Endothelial cell of umbilical vein (primary cell): ENCODE results near the gene GLTP. TPM values are rescaled to one million over a fixed set of nuclear protein-coding genes. Genes with fewer than 3 reads are reported as not detected.

Experiments used
- BruUV-seq: library from RNA; stranded (reverse); fragments of 400-500 nt; replicated peaks from 2 replicates; lab custom pipeline; 2021; lab: Mats Ljungman, UMichigan
- CTCF ChIA-PET: fragments of 300-600, 350-600 bp; sonication (Branson Sonifier 250); formaldehyde crosslinking; loops from one replicate; lab custom pipeline; 2021; ENCODE audit warnings: antibody characterized with exemption, inconsistent platforms; lab: Charles Lee
- POLR2A ChIA-PET: fragments of 300-600, 350-600 bp; sonication (Branson Sonifier 250); formaldehyde crosslinking; loops from one replicate; lab custom pipeline; 2021; ENCODE audit warnings: antibody characterized with exemption, inconsistent platforms; lab: Charles Lee
- DNase-seq: peaks from one replicate; pipeline ENCODE4 v3.0.0-alpha.2; 2011; ENCODE audit warnings: low read depth, low spot score
- FAIRE-seq: peaks from 2 replicates; lab custom pipeline; 2011; peaks lifted over from hg19 to GRCh38; lab: Jason Lieb, UNC
- H2AFZ ChIP-seq: 2 replicates; pipeline ENCODE4 v1.6.0; 2012; ENCODE audit warnings: low read depth, low read length, control low read depth, inconsistent platforms
- H3K27ac ChIP-seq: 2 replicates; pipeline ENCODE4 v1.5.1; 2011; ENCODE audit warnings: low read depth, mild to moderate bottlenecking, control low read depth, low read length, moderate library complexity; ENCODE audit not compliant: insufficient read depth
- H3K27me3 ChIP-seq, 2 experiments: 2 replicates each; pipeline versions ENCODE4 v1.6.0 to v1.6.1; 2011; ENCODE audit warnings: low read length in 2 of 2, mixed read lengths in 1 of 2; ENCODE audit not compliant: control insufficient read depth in 2 of 2, insufficient read depth in 2 of 2
- H3K36me3 ChIP-seq, 2 experiments: 2 replicates in 1 of 2; 3 replicates in 1 of 2; pipeline ENCODE4 v1.5.1; 2011; ENCODE audit warnings: low read length in 2 of 2, mild to moderate bottlenecking in 1 of 2, moderate library complexity in 1 of 2; ENCODE audit not compliant: control insufficient read depth in 2 of 2, insufficient read depth in 2 of 2; ENCODE audit errors: extremely low read depth in 1 of 2
- H3K4me1 ChIP-seq: 3 replicates; pipeline ENCODE4 v1.5.1; 2011; ENCODE audit warnings: mild to moderate bottlenecking, low read length; ENCODE audit not compliant: control insufficient read depth, insufficient read depth; ENCODE audit errors: extremely low read depth
- H3K4me2 ChIP-seq: 2 replicates; pipeline ENCODE4 v1.6.1; 2011; ENCODE audit warnings: low read length, control low read depth, mixed read lengths; ENCODE audit not compliant: insufficient read depth
- H3K4me3 ChIP-seq, 3 experiments: fragments of 200-600 bp in 1 of 3; sonication (generic), shearing (Covaris generic) in 1 of 3; replicated peaks in 1 of 3; 2 replicates each; pipeline ENCODE4 v1.5.1; 2011 to 2016; ENCODE audit warnings: control low read depth in 3 of 3, low read length in 3 of 3, mild to moderate bottlenecking in 2 of 3, inconsistent platforms in 1 of 3, low read depth in 1 of 3, moderate library complexity in 1 of 3; ENCODE audit not compliant: insufficient read depth in 1 of 3
- H3K79me2 ChIP-seq: 2 replicates; pipeline ENCODE4 v1.6.0; 2012; ENCODE audit warnings: low read length, inconsistent platforms; ENCODE audit not compliant: control insufficient read depth, insufficient read depth
- H3K9ac ChIP-seq: replicated peaks from 2 replicates; pipeline ENCODE3; 2011; ENCODE audit warnings: low read length, control low read depth; ENCODE audit not compliant: insufficient read depth; ENCODE audit errors: extremely low read depth
- H3K9me1 ChIP-seq: replicated peaks from 3 replicates; pipeline ENCODE4 v1.6.0; 2011; ENCODE audit warnings: mild to moderate bottlenecking, low read length; ENCODE audit not compliant: control insufficient read depth, insufficient read depth; ENCODE audit errors: extremely low read depth
- H3K9me3 ChIP-seq: replicated peaks from 2 replicates; pipeline ENCODE4 v1.5.1; 2012; ENCODE audit warnings: low read length, inconsistent platforms; ENCODE audit not compliant: control insufficient read depth, insufficient read depth
- H4K20me1 ChIP-seq: replicated peaks from 2 replicates; pipeline ENCODE3; 2011; ENCODE audit warnings: mild to moderate bottlenecking, low read length; ENCODE audit not compliant: control insufficient read depth, insufficient read depth; ENCODE audit errors: extremely low read depth
- EZH2 ChIP-seq: IDR thresholded peaks from 2 replicates; pipeline ENCODE4 v1.6.1; 2012; ENCODE audit warnings: borderline replicate concordance, low read depth, mild to moderate bottlenecking, moderate library complexity, low read length, inconsistent platforms; ENCODE audit not compliant: severe bottlenecking
- FOS ChIP-seq: IDR thresholded peaks from 2 replicates; pipeline ENCODE4 v1.6.1; 2011; ENCODE audit warnings: mild to moderate bottlenecking, low read length, moderate library complexity, borderline replicate concordance; ENCODE audit not compliant: insufficient read depth
- GATA2 ChIP-seq: IDR thresholded peaks from 2 replicates; pipeline ENCODE4 v1.7.0; 2011; ENCODE audit warnings: low read depth, mild to moderate bottlenecking, moderate library complexity, mixed read lengths, low read length; ENCODE audit not compliant: insufficient read length, insufficient read depth
- JUN ChIP-seq: IDR thresholded peaks from 2 replicates; pipeline ENCODE4 v1.6.1; 2011; ENCODE audit warnings: borderline replicate concordance, low read depth; ENCODE audit not compliant: insufficient read length, insufficient read depth
- MYC ChIP-seq: IDR thresholded peaks from one replicate; pipeline ENCODE4 v1.6.1; 2011; ENCODE audit warnings: mild to moderate bottlenecking, low read depth, low read length
- POLR2A ChIP-seq: IDR thresholded peaks from 2 replicates; pipeline ENCODE4 v1.6.1; 2012; ENCODE audit warnings: low read depth, mild to moderate bottlenecking, control low read depth, low read length
- POLR2AphosphoS5 ChIP-seq: IDR thresholded peaks from 2 replicates; pipeline ENCODE4 v1.6.1; 2012; ENCODE audit warnings: low read depth, mild to moderate bottlenecking, control low read depth, low read length, moderate library complexity; ENCODE audit not compliant: insufficient read depth
- dilution Hi-C: fragments of 300-500 bp; cut with MboI; formaldehyde crosslinking; loops from one replicate; pipeline ENCODE4 v1.15.0; 2019; ENCODE audit warnings: low sequenced_read_pairs; ENCODE audit not compliant: extremely low pct_ligation_motif_present
- intact Hi-C: fragments of 100-400 bp; cut with micrococcal nuclease; formaldehyde crosslinking; loops from one replicate; pipeline ENCODE4 v1.10.0; 2022
- polyA plus RNA-seq, 4 experiments: library from polyadenylated mRNA; depleted of rRNA in 3 of 4; stranded (reverse) in 3 of 4; unstranded in 1 of 4; fragments of >200 nt; gene quantifications; 2 replicates each; pipeline versions ENCODE4 v1.2.1 to v1.2.3, GENCODE V29; 2011 to 2012; ENCODE audit warnings: missing spikeins in 1 of 4
- total RNA-seq: library from RNA; stranded (reverse); gene quantifications from 2 replicates; pipeline ENCODE4 v1.2.3, GENCODE V29; 2021
- TF ChIP-seq, protein P1 (sequence below): IDR thresholded peaks from 2 replicates; pipeline ENCODE4 v1.6.1; 2011; ENCODE audit not compliant: insufficient read depth, insufficient read length
- TF ChIP-seq, protein P2 (sequence below), 2 donors: IDR thresholded peaks; 1 replicate in 1 of 2; 2 replicates in 1 of 2; pipeline ENCODE4 v1.5.1; 2011; ENCODE audit warnings: low read length in 2 of 2, mild to moderate bottlenecking in 2 of 2, moderate library complexity in 2 of 2, control low read depth in 1 of 2, inconsistent platforms in 1 of 2, low read depth in 1 of 2; ENCODE audit not compliant: insufficient read depth in 1 of 2; ENCODE audit errors: extremely low read depth in 1 of 2

The GLTP gene
- total and polyA plus RNA-seq, 2 donors (not counting 3 experiments of a cell fraction or from before 2014, with no cell fraction given), result 21.5 to 46.6 TPM

DNA sequence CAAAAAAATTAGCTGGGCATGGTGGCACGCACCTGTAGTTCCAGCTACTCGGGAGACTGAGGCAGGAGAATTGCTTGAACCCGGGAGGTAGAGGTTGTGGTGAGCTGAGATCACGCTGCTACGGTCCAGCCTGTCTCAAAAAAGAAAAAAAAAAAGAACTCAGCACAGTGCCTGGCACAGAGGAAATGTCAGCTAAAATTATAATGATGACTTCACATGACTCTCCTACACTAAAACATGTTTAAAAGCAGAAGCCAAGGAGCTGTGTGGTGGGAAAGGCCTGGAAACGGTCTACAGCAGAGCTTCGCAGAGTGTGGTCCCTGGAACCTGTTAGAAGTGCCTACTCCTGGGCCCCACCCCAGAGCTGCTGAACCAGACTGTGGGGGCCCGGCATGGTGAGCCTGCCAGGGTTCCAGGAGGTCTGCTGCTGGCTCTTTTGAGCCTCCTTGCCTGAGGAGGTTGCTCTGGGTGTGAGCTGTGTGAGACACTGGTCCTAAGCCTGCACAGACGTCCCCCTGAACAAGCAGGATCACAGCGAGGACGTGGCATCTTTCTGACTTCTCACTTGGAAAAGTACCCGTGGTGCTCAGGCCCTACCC is 47.8 kb upstream of the GLTP start:
- ChIA-PET POLR2A (no interaction called here), CTCF (interaction anchor here (0.8 to 9.7 kb wide), 12 partner anchors 8 to 503 kb away, joined by 3 to 147 read pairs (median 5); partner anchors contain the start of gene TCHP)
- no peaks in the 10 kb centered on the region for H4K20me1 ChIP-seq
- H3K9me3 ChIP-seq, result no peaks in the 10 kb centered on the region
- no peak for FAIRE-seq
- no peak overlapping the region for H2AFZ ChIP-seq
- H3K4me3 ChIP-seq, result no peak overlapping the region
- dilution Hi-C loops, result no loop called here
- H3K9me1 ChIP-seq, result no peaks in the 10 kb centered on the region
- H3K79me2 ChIP-seq, result no peaks in the 10 kb centered on the region
- no peaks in the 10 kb centered on the region for H3K27me3 ChIP-seq
- no peak for DNase-seq
- H3K4me2 ChIP-seq, result no peak overlapping the region
- H3K4me1 ChIP-seq, result no peaks in the 10 kb centered on the region
- intact Hi-C loops, result no loop called here
- H3K27ac ChIP-seq, result no peak overlapping the region
- no peak overlapping the region for H3K9ac ChIP-seq
- peaks cover 10 to 26% of the 10 kb centered on the region in 2 experiments for H3K36me3 ChIP-seq
- BruUV-seq, result no TSS peak
- TF ChIP-seq POLR2A (no peak), GATA2 (no peak), POLR2AphosphoS5 (no peak), JUN (no peak), FOS (no peak), EZH2 (no peak), MYC (no peak)
- TF ChIP-seq, protein P1, sequence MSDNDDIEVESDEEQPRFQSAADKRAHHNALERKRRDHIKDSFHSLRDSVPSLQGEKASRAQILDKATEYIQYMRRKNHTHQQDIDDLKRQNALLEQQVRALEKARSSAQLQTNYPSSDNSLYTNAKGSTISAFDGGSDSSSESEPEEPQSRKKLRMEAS, result no peak
- TF ChIP-seq, protein P2, sequence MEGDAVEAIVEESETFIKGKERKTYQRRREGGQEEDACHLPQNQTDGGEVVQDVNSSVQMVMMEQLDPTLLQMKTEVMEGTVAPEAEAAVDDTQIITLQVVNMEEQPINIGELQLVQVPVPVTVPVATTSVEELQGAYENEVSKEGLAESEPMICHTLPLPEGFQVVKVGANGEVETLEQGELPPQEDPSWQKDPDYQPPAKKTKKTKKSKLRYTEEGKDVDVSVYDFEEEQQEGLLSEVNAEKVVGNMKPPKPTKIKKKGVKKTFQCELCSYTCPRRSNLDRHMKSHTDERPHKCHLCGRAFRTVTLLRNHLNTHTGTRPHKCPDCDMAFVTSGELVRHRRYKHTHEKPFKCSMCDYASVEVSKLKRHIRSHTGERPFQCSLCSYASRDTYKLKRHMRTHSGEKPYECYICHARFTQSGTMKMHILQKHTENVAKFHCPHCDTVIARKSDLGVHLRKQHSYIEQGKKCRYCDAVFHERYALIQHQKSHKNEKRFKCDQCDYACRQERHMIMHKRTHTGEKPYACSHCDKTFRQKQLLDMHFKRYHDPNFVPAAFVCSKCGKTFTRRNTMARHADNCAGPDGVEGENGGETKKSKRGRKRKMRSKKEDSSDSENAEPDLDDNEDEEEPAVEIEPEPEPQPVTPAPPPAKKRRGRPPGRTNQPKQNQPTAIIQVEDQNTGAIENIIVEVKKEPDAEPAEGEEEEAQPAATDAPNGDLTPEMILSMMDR (IDR thresholded peaks at IDR 0.05; ENCODE audit: extremely low read depth in 1 of 2, insufficient read depth in 1 of 2, low read depth in 1 of 2, low read length in 2 of 2), result no peak
